Colonic mucosa (tissue), 4 donors: Measurements from ENCODE around the gene CEP85. TPM values are rescaled to one million over a fixed set of nuclear protein-coding genes. Genes with fewer than 3 reads are reported as not detected.

Source experiments
- DNase-seq: peaks from one replicate; pipeline ENCODE4 v3.0.0-alpha.2; 2020
- H3K27ac ChIP-seq: fragments of 200-600 bp; one replicate; pipeline ENCODE4 v1.8.0; 2021
- H3K27me3 ChIP-seq: fragments of 200-600 bp; one replicate; pipeline ENCODE4 v1.8.0; 2021
- H3K36me3 ChIP-seq: fragments of 200-600 bp; one replicate; pipeline ENCODE4 v1.8.0; 2021
- H3K4me1 ChIP-seq: fragments of 200-600 bp; one replicate; pipeline ENCODE4 v1.8.0; 2021; ENCODE audit warnings: mild to moderate bottlenecking
- H3K4me3 ChIP-seq: fragments of 200-600 bp; one replicate; pipeline ENCODE4 v1.8.0; 2021
- H3K9ac ChIP-seq, 2 donors: one replicate each; pipeline ENCODE4 v1.7.0; 2013; ENCODE audit warnings: control low read depth in 2 of 2, low read depth in 2 of 2, low read length in 2 of 2
- H3K9me3 ChIP-seq: fragments of 200-600 bp; one replicate; pipeline ENCODE4 v1.8.0; 2021
- intact Hi-C: fragments of 100-400 bp; cut with DNase I; formaldehyde crosslinking; loops from one replicate; pipeline ENCODE4 v1.14.1; 2022
- total RNA-seq, 2 donors: library from RNA; stranded (reverse); fragmentation: NEBNext Ultra II Directional in 1 of 2; extraction: Animal tissue kit (Norgen Biotek cat#: 25700) in 1 of 2; gene quantifications; one replicate each; pipeline ENCODE4 v1.2.1, GENCODE V29; 2021
- TF ChIP-seq, protein P1 (sequence below): fragments of 200-600 bp; IDR thresholded peaks from one replicate; pipeline ENCODE4 v1.8.0; 2022; ENCODE audit warnings: antibody characterized with exemption, mild to moderate bottlenecking
- donor health status: healthy.
- donor health status: DM: no; HTN: no; CAD: no.
- donor health status: DM: no; HTN: no; CAD: no.

The CEP85 gene
- total RNA-seq, 2 donors from 2014 or later: 10.7 to 18.8 TPM

- no peak overlapping the region for H3K9ac ChIP-seq
- no peak for DNase-seq
- intact Hi-C loops: no loop called here
- no peak overlapping the region for H3K4me3 ChIP-seq
- no peaks in the 10 kb centered on the region for H3K27me3 ChIP-seq
- H3K36me3 ChIP-seq: no peaks in the 10 kb centered on the region
- TF ChIP-seq, protein P1, sequence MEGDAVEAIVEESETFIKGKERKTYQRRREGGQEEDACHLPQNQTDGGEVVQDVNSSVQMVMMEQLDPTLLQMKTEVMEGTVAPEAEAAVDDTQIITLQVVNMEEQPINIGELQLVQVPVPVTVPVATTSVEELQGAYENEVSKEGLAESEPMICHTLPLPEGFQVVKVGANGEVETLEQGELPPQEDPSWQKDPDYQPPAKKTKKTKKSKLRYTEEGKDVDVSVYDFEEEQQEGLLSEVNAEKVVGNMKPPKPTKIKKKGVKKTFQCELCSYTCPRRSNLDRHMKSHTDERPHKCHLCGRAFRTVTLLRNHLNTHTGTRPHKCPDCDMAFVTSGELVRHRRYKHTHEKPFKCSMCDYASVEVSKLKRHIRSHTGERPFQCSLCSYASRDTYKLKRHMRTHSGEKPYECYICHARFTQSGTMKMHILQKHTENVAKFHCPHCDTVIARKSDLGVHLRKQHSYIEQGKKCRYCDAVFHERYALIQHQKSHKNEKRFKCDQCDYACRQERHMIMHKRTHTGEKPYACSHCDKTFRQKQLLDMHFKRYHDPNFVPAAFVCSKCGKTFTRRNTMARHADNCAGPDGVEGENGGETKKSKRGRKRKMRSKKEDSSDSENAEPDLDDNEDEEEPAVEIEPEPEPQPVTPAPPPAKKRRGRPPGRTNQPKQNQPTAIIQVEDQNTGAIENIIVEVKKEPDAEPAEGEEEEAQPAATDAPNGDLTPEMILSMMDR: no peak
- no peaks in the 10 kb centered on the region for H3K9me3 ChIP-seq
- no peaks in the 10 kb centered on the region for H3K4me1 ChIP-seq
- no peak overlapping the region for H3K27ac ChIP-seq
Observed at GRCh38 chr1:26197813-26198212, 36.2 kb upstream of the CEP85 start.

DNA sequence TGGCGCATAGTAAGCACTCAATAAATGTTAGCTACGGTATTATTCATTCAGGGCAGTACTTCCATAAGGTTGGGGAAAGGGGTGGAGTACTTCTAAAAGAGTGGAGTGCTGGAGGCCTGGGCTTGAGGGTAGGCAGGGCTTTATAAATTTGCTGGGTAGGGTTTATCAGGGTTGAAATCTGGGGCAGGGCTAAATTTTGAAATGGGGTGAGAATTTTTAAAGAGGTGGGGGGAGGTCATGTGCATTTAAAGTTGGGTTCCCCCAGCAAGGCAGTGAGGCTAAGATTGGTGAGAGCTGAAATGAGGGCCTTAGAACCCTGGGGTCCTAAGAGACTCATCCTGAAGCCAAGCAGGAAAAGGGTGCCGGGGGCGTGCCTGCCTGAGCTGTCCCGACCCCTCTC is 33.6 kb upstream of the CEP85 start:
- DNase-seq: no peak
- Histone ChIP-seq H3K9ac (no peak overlapping the region), H3K27ac (no peak overlapping the region), H3K9me3 (no peaks in the 10 kb centered on the region), H3K4me1 (no peaks in the 10 kb centered on the region), H3K36me3 (no peaks in the 10 kb centered on the region), H3K4me3 (no peak overlapping the region), H3K27me3 (no peaks in the 10 kb centered on the region)
- intact Hi-C loops: no loop called here
- TF ChIP-seq, protein P1: no peak

DNA sequence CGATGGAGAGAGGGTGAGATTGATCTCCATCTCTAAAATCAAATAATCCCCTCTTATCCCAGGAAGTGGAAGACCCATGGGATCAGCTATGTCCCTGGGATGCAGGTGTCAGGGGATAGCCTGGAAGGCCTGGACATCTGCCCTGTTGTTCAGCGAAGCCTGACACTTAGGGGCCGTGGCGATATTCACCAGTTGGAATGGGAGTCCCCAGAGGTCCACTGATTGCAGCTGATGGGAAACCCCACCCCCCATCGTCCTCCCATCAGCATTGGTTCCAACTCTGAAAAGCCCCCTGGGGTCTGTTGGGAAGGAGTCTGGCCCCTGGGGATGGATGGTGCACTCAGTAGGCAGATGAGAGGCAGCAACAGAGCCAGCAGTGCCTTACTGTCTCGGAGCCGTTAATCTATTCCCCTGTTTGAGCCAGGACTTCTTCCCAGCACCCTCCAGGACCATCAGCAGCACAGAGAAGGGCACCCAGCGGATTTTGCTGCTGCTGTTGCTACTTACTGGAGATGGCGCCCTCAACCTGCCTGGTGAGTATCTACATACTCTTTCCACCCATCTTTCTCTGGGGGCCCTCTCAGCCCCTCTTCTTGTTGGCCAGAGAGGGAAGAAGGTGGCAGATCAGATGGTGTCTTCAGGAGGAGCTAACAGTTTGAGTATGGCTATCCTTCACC is 30.2 kb upstream of the CEP85 start:
- H3K4me1 ChIP-seq: no peaks in the 10 kb centered on the region
- H3K9ac ChIP-seq: no peak overlapping the region
- intact Hi-C loops: no loop called here
- peaks cover 3% of the 10 kb centered on the region for H3K27me3 ChIP-seq
- H3K4me3 ChIP-seq: no peak overlapping the region
- no peaks in the 10 kb centered on the region for H3K9me3 ChIP-seq
- no peak overlapping the region for H3K27ac ChIP-seq
- TF ChIP-seq, protein P1: no peak
- DNase-seq: no peak
- no peaks in the 10 kb centered on the region for H3K36me3 ChIP-seq

DNA sequence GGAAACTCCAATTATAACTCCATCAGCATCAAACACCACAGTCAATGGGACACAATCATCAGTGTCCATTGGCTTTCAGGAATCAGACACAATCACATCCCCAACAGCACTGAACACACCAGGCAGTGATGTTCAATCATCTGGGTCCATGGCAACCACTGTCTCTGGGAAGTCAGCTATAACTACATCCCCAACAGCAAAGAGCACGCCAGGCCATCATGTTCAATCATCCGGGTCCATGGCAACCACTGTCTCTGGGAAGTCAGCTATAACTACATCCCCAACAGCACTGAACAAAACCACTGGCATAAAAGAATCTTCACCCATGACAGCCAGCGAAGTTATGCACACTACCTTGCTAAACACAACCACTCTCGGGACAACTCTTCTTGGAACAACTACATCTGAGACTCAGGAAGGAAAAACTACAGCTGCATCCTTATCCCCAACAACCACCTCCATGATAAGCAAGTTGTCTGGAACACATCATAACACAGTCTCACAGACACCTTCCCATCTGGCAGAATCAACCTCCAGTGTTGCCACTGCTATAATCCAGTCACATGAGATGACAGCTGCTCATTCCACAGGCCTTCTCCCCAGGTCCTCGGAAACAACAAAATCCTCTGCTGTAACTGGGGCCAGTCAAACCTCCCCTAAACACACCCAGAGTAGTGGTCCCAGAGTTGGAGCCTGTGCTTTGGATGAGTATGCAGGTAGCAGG is 23.7 kb upstream of the CEP85 start:
- Histone ChIP-seq H3K4me3 (no peak overlapping the region), H3K36me3 (no peaks in the 10 kb centered on the region), H3K27me3 (peaks cover 3% of the 10 kb centered on the region), H3K4me1 (no peaks in the 10 kb centered on the region), H3K9ac (no peak overlapping the region), H3K9me3 (no peaks in the 10 kb centered on the region), H3K27ac (no peak overlapping the region)
- TF ChIP-seq, protein P1: no peak
- intact Hi-C loops: no loop called here
- no peak for DNase-seq

GRCh38 chr1:26212726-26213125 is 21.3 kb upstream of the CEP85 start:
- no peak for DNase-seq
- H3K9ac ChIP-seq: no peak overlapping the region
- peaks cover 2% of the 10 kb centered on the region for H3K27me3 ChIP-seq
- H3K4me3 ChIP-seq: no peak overlapping the region
- intact Hi-C loops: no loop called here
- no peaks in the 10 kb centered on the region for H3K36me3 ChIP-seq
- TF ChIP-seq, protein P1: no peak
- no peaks in the 10 kb centered on the region for H3K4me1 ChIP-seq
- H3K27ac ChIP-seq: no peak overlapping the region
- H3K9me3 ChIP-seq: no peaks in the 10 kb centered on the region
